Transverse colon (tissue), 4 donors: ENCODE results near the gene KLHDC9. TPM values are rescaled to one million over a fixed set of nuclear protein-coding genes. Genes with fewer than 3 reads are reported as not detected.
A peak's percentile ranks its signal among the peaks of the same experiment; 100 is the strongest.

ENCODE experiments used
- DNase-seq: peaks from one replicate; pipeline ENCODE4 v3.0.0-alpha.2; 2019
- H3K27ac ChIP-seq, 4 donors: fragments of 200-600 bp; sonication (generic); 2 replicates each; pipeline ENCODE4 v1.5.1; 2016 to 2018; ENCODE audit warnings: inconsistent platforms in 4 of 4
- H3K27me3 ChIP-seq: fragments of 200-600 bp; sonication (generic); 2 replicates; pipeline ENCODE4 v1.5.1; 2017; ENCODE audit warnings: inconsistent platforms
- H3K36me3 ChIP-seq, 4 donors: fragments of 200-600 bp; sonication (generic); 2 replicates each; pipeline ENCODE4 v1.5.1; 2017 to 2019; ENCODE audit warnings: inconsistent platforms in 4 of 4
- H3K4me1 ChIP-seq, 4 donors: fragments of 200-600 bp; sonication (generic); 2 replicates each; pipeline ENCODE4 v1.5.1; 2017 to 2020; ENCODE audit warnings: inconsistent platforms in 4 of 4
- H3K4me3 ChIP-seq, 4 donors: fragments of 200-600 bp; sonication (generic); 1 replicate in 1 of 4; 2 replicates in 3 of 4; pipeline versions ENCODE4 v1.5.1 to v1.6.1; 2017 to 2019; ENCODE audit warnings: inconsistent platforms in 4 of 4
- H3K9me3 ChIP-seq, 2 donors: fragments of 200-600 bp; sonication (generic); 2 replicates each; pipeline ENCODE4 v1.5.1; 2017 to 2019; ENCODE audit warnings: inconsistent platforms in 2 of 2
- CTCF ChIP-seq, 5 experiments: fragments of 200-600 bp in 3 of 5; fragments of 450-650 bp in 2 of 5; sonication (generic) in 3 of 5; IDR thresholded peaks; 1 replicate in 2 of 5; 2 replicates in 3 of 5; pipeline ENCODE4 v1.5.1; 2016 to 2017; ENCODE audit warnings: antibody characterized with exemption in 5 of 5, inconsistent platforms in 3 of 5, mild to moderate bottlenecking in 2 of 5, moderate library complexity in 1 of 5
- EP300 ChIP-seq: sonication (generic); formaldehyde crosslinking; IDR thresholded peaks from one replicate; pipeline ENCODE4 v1.6.1; 2017; ENCODE audit warnings: antibody characterized with exemption, low read depth
- POLR2A ChIP-seq: fragments of 450-650 bp; IDR thresholded peaks from one replicate; pipeline ENCODE4 v1.6.1; 2016; ENCODE audit warnings: antibody characterized with exemption, mild to moderate bottlenecking, moderate library complexity
- POLR2AphosphoS5 ChIP-seq, 3 donors: sonication (generic); formaldehyde crosslinking; IDR thresholded peaks; one replicate each; pipeline ENCODE4 v1.6.1; 2016; ENCODE audit warnings: antibody characterized with exemption in 3 of 3
- WGBS, 2 donors: methylation state at CpG; one replicate each; pipeline ENCODE4 v1.1.5; 2018; ENCODE audit warnings: low coverage in 1 of 2; 5-methylcytosine and 5-hydroxymethylcytosine counted together
- in situ Hi-C, 4 donors: fragments of 200-750 bp; cut with MboI; loops; one replicate each; pipeline versions ENCODE4 v1.15.0 to v1.15.1; 2017; ENCODE audit warnings: low sequenced_read_pairs in 3 of 4, low pct_ligation_motif_present in 1 of 4, low pct_unique_long_range_greater_than_20kb in 1 of 4
- intact Hi-C: fragments of 100-400 bp; cut with DNase I; formaldehyde crosslinking; loops from one replicate; pipeline ENCODE4 v1.15.1; 2023; ENCODE audit warnings: low total_unique reads
- total RNA-seq, 4 donors: library from RNA; depleted of rRNA; stranded (reverse); fragments of >200 nt; gene quantifications; one replicate each; pipeline ENCODE4 v1.1.0, GENCODE V29; 2016

Gene KLHDC9
- total RNA-seq, 4 donors from 2014 or later, result 0.80 to 16.9 (median 8.7) TPM; not detected in 1

- TF ChIP-seq CTCF (IDR thresholded peaks at IDR 0.05) (no peak), POLR2A (no peak)
- H3K36me3 ChIP-seq, result no peaks in the 10 kb centered on the region
- H3K27ac ChIP-seq, result peak overlapping the region; percentile 71 to 89 (median 78)
- DNase-seq, result peak; percentile 78
- WGBS, 2 donors, result 56 to 61% methylated on average over 7 to 10 of the region's 10 CpGs
- intact Hi-C loops (no loop called here), in situ Hi-C loops (loop anchor here in 1 of 4 donors (25.0 kb wide), 1 partner anchor 669 kb away; the partner anchor contains the start of gene DUSP12)
- H3K27me3 ChIP-seq, result no peaks in the 10 kb centered on the region
- H3K4me1 ChIP-seq, result peaks cover 0 to 6% (median 2%) of the 10 kb centered on the region in 4 donors
- H3K9me3 ChIP-seq, result no peaks in the 10 kb centered on the region
- H3K4me3 ChIP-seq, result peak overlapping the region in 3 of 4 donors; percentile 8 to 42 (median 26)
Measured at GRCh38 chr1:161068306-161069234, 29.6 kb upstream of the KLHDC9 start.

- in situ Hi-C loops (loop anchor here in 1 of 4 donors (25.0 kb wide), 1 partner anchor 668 kb away; the partner anchor contains the start of gene DUSP12), intact Hi-C loops (no loop called here)
- Histone ChIP-seq H3K9me3 (no peaks in the 10 kb centered on the region), H3K4me3 (peak overlapping the region; percentile 8 to 42 (median 18)), H3K4me1 (peaks cover 0 to 6% (median 2%) of the 10 kb centered on the region in 4 donors), H3K27me3 (no peaks in the 10 kb centered on the region), H3K36me3 (no peaks in the 10 kb centered on the region), H3K27ac (peak overlapping the region; percentile 71 to 89 (median 78))
- 57 to 66% methylated on average over 2 to 9 of the region's 9 CpGs for WGBS, 2 donors
- TF ChIP-seq EP300 (no peak), POLR2AphosphoS5 (IDR thresholded peaks at IDR 0.05) (no peak), POLR2A (no peak), CTCF (IDR thresholded peaks at IDR 0.05) (no peak)
- no peak for DNase-seq
Measured at GRCh38 chr1:161069241-161069640, 28.9 kb upstream of the KLHDC9 start.

GRCh38 chr1:161069731-161070270 is 28.4 kb upstream of the KLHDC9 start, which contains the start of gene ARHGAP30:
Gene ARHGAP30, minus strand, starts transcription at chr1:161069891. Its CDS starts 267 bp downstream, at chr1:161069624.
- Histone ChIP-seq H3K27ac (peak within 1 kb of the TSS; percentile 71 to 89 (median 78)), H3K4me3 (peak within 1 kb of the TSS; percentile 8 to 42 (median 18)), H3K4me1 (peaks cover 0 to 6% (median 2%) of the 10 kb centered on the region in 4 donors), H3K36me3 (no peaks in the 10 kb centered on the region), H3K27me3 (no peaks in the 10 kb centered on the region), H3K9me3 (no peaks in the 10 kb centered on the region)
- peak; percentile 80 for DNase-seq
- intact Hi-C loops (no loop called here), in situ Hi-C loops (loop anchor here in 1 of 4 donors (25.0 kb wide), 1 partner anchor 668 kb away; the partner anchor contains the start of gene DUSP12)
- TF ChIP-seq POLR2AphosphoS5 (IDR thresholded peaks at IDR 0.05) (peak; percentile 37 to 63 (median 38)), CTCF (IDR thresholded peaks at IDR 0.05) (no peak), POLR2A (peak; percentile 55), EP300 (no peak)
- 81% methylated on average over 9 of the region's 9 CpGs; no CpG with 5 or more reads in 1 of the 2 donors for WGBS, 2 donors

GRCh38 chr1:161070761-161071160 is 27.4 kb upstream of the KLHDC9 start:
- no peak for DNase-seq
- H3K36me3 ChIP-seq, result no peaks in the 10 kb centered on the region
- H3K27ac ChIP-seq, result no peak overlapping the region
- intact Hi-C loops (no loop called here), in situ Hi-C loops (loop anchor here in 1 of 4 donors (25.0 kb wide), 1 partner anchor 667 kb away; the partner anchor contains the start of gene DUSP12)
- H3K4me1 ChIP-seq, result peaks cover 0 to 6% (median 2%) of the 10 kb centered on the region in 4 donors
- H3K4me3 ChIP-seq, result no peak overlapping the region
- TF ChIP-seq CTCF (IDR thresholded peaks at IDR 0.05) (no peak), POLR2A (no peak), POLR2AphosphoS5 (IDR thresholded peaks at IDR 0.05) (no peak), EP300 (no peak)
- no peaks in the 10 kb centered on the region for H3K27me3 ChIP-seq
- WGBS, 2 donors, result 90% methylated on average over 4 of the region's 4 CpGs; no CpG with 5 or more reads in 1 of the 2 donors
- H3K9me3 ChIP-seq, result no peaks in the 10 kb centered on the region
